GM21528 (cell line): ENCODE data around the gene LNX1.
"Not testable (repeated sequence)": the region's sequence is repeated elsewhere in the genome, so short reads cannot be mapped to it uniquely, and the experiment has no call there.

Experiments
- ATAC-seq: cut with Tn5 transposase; IDR thresholded peaks from one replicate; pipeline ENCODE4 v1.9.1; 2021; ENCODE audit warnings: mild to moderate bottlenecking, moderate library complexity; ENCODE audit not compliant: unreplicated experiment, low FRiP score

The LNX1 gene

DNA sequence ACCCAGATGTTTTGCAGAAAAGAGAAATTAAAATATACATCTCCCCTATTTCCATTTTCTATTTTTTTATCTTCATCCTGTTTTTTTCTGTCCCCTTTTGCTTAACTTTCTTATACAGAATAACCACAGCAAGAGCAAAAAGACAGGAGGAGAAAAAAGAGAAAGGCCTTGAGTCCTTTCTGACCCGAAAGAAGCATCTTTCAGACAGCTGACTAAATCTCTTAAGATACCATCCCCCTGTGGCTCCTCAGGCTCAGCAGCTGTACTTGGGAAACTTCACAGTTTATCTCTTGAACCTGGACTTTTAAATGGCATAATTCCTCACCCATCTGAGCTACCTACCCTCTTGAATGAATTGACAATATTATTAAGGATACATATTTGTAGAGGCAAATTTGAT is 113.7 kb downstream of the LNX1 start:
- no peak for ATAC-seq

DNA sequence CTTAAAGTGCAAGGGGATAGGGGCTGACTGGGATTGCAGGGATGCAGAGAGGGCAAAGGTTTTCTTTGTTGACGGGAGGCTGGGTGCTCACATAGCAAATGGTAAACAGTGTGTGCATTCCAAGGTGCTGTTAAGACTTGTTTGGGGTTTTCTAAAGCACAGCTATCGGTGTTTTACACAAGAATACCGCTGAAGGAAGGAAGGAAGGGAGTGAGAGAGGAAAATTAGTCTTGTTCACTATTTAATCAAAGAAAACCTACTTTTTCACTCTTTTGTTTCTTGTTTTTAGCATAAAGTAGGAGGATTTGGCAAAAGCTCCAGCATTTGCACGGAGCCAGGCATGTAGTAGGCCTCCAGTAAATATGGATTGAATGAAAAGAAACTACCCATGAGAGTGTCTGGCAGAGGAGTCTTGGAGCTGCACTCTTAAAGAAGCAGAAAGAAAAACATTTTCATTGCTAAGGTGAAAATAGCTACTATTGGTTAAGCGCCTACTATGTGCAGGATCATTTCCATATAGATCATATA is 114.2 kb downstream of the LNX1 start:
- ATAC-seq: no peak

DNA sequence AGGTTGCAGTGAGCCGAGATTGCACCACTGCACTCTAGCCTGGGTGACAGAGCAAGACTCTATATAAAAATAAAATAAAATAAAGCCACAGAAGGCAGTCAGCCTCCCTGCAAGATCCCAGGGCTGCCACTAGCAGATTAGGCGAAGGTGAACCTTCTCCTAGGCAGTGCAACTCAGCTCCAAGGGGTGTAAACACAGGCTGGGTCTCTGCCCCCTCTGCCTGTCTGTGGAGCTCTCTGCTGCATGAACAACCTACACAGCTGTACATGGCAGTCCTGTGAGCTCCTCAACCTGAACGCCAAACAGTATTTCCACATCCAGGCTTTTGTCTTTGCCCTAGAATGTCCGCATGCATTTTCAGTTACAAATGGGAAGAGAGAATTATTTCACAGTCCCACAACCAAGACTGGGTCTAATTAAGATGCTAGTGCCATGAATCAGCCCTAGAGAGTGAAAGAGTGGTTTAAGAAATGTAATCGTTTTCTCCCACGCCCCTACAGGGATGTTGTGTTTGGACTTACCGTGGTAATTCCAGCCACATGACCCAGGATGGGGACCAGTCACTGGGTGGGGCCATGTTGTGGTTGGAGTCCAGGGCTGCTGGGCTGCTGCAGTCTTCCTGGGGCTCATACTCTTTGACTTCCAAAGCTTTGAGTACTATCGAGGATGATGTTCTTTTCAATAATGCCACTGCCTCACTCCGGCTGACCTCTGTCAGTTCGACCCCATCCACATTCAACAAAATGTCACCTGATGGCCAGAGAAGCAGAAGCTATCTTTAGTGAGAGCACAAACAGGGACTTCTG is 114.9 kb downstream of the LNX1 start:
- ATAC-seq: no peak

DNA sequence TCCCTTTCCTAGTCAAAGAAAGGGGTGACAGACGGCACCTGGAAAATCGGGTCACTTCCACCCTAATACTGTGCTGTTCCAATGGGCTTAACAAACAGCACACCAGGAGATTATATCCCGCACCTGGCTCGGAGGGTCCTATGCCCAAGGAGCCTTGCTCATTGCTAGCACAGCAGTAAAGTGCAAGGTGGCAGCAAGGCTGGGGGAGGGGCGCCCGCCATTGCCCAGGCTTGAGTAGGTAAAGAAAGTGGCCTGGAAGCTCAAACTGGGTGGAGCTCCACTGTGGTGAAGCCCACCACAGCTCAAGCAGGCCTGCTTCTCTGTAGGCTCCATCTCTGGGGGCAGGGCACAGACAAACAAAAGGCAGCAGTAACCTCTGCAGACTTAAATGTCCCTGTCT is 124.7 kb downstream of the LNX1 start:
- ATAC-seq: not testable (repeated sequence)

DNA sequence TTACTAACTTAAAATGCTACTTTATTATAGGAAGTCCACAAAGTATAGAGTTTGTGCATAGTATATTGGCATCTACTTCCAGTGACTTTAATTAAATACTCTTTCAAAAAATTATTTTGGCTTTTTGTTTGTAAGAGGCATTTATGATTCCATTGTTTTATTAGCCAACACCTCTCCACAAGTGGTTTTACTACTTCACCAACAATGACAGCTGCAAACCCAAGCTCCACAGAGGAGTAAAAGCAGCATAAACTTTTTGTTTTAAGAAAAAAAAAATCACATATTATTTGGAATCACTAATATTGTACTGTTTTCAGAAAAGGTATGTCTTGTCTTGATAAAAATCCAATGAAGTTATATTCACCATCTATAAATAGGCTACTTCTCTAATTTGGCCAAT is 125.4 kb downstream of the LNX1 start:
- ATAC-seq: no peak

DNA sequence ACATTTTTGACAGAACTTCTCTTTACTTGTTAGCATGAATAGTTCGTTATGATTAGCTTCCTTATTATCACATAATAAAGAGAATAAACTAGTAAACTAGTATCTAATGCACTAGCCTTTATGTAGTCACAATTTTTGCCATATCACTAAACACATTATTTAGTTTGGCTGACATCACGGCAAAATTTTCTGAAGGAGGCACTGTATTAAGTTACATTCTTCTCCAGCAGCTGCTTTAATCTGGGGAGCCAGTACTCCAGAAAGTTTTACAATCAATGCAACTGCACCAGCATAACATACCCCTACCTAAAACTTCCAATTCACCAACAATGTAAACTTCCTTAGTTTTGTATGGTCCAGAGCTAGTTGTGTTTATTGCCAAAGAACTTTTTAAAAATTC is 126.0 kb downstream of the LNX1 start:
- ATAC-seq: no peak

DNA sequence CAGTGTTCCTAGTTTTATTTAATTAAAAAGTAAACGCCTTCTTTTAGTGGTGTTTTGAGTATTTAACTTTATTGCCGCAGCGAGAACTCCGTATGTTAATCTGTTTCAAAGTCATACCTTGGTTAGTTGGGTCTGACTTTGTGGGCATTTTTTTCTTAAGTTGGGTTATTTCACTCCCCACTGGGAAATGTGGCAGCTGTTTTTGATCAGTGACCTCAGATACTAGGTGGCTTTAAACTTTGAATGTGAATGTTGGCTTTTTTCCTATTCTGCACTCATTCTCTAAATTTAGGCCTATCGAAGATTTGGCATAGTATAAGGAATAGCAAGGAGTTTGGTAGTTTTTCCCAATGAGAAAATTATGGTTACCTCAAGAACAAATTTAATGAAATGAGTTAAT is 127.9 kb downstream of the LNX1 start:
- ATAC-seq: no peak

DNA sequence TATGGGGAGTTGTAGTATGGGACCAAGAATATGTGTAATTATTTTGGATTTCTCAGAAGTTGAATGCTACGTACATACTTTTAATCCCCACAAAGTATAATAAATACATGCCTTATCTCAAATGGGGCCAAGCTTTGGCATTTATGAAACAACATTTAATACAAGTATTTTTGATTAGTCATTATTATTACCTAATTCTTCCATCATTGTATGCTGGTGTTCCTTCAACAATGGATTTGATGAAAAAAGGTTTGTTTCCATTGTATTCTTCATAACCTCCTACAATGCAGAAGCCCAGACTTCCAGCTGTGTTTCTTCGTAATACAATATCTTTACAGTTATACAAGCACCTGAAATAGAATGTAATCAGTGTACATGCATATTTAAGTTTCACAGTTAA is 130.0 kb downstream of the LNX1 start:
- ATAC-seq: no peak

DNA sequence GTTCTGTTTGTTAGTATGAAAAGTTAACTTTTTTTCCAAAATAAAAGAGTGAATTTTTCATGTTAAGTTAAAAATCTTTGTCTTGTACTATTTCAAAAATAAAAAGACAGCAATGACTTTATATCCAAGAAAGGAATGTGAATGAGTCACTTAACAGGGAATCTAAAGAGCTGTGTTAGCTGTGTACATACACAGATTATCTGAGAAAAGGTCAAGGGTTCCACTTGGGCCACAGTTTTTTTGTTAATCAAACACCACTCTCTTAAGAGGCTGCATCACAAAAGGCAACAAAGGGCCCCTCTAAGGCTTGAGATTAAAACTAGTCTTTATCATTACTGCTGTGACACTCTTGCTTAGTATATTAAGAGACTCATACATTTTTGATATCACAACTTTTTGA is 131.7 kb downstream of the LNX1 start:
- no peak for ATAC-seq

DNA sequence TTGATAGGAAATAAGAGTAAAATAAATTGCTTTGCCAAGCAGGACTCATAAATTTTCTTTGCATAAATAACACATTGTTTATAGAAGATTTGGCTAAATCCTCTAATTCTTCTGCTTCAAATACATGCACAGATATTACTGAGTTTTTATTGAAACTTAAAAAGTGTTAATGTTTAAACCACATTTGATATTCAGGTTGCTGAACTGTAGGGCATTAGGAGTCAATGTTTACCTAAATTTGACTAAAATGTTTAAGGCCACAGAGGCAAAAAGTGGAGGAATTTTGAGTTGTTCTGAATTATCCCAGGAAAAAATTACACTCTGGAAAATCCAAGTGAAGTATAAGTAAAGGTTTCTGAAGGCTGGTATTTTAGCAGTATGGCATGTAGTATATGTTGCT is 135.1 kb downstream of the LNX1 start:
- no peak for ATAC-seq

DNA sequence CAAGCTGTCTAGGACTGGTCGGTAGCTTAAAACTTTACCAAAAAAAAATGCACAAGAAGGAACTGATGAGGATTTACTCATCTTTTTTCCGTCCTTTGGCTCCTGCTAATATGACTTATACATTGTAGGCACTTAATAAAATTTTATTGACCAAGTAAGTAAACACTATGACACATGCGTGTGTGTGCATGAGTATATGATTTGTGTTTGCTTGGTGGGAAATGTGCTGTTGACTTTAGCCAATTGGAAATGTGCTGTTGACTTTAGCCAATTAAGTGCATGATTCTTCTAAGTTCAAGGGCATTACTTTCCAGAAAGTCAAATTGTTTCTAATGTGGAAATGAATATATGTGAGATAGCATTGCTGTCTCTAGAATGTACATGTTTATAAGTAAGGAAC is 135.5 kb downstream of the LNX1 start:
- no peak for ATAC-seq

DNA sequence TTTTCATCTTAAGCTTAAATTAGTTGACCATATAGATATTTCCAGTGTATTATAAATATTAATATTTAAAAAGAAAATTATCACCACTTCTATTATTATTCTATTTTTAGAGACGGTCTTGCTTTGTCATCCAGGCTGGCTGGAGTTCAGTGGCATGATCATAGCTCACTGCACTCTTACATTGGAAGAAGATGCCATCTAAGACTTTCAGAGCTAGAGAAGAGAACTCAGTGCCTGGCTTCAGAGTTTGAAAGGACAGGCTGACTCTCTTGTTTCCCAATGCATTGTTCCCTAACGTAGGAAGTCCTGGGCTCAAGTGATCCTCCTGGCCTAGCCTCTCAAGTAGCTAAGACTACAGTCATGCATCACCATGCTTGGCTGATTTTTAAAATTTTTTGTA is 137.9 kb downstream of the LNX1 start:
- no peak for ATAC-seq

DNA sequence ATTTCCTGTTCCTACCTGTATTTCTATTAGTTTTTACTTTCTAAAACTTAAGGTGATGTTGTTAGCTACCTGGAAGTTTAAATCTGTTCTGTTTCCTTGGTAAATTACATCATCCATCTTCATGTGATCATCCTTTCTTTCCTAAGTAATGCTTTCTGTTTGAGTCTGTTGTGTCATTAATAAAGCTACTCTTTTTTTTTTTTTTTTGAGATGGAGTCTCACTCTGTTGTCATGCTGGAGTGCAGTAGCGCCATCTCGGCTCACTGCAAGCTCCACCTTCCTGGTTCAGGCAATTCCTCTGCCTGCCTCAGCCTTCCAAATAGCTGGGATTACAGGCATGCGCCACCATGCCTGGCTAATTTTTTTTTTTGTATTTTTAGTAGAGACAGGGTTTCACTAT is 140.5 kb downstream of the LNX1 start:
- ATAC-seq: no peak

DNA sequence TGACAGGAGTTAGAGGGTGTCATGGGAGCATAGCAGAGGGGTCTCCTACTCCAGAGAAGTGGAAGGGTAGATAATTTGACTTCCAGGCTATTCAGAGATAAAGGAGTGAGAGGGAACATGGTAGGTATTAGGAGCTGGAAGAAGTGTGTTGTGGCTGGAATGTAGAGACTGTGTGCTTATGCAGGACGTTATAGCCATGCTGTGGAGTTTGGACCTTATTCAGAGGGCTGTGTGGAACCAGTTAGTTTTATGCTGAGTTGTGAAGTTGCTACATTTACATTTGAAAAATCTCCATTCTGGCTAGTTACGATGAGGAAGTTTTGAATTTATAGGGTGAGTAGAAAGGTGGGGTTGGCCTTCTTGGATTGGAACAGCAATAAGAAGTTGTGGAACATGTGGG is 146.3 kb downstream of the LNX1 start:
- ATAC-seq: no peak

DNA sequence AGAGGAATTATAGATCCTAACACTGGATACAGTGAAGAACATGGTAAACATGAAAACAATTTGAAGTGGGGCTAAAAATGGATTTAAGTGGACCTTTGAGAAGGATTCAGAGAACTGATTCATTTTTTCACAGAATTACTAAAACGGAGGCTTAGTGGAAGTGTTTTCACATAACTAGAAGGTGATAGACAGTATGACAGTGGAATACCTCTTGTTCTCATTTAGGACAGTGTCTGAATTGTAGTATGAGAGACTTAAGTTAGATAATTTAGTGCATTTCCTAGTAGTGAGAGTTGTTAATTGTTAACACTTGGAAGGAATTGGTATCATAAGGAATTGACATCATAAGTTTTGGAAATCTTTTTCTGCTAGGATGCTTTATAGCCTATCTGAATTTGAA is 149.7 kb downstream of the LNX1 start:
- ATAC-seq: no peak

DNA sequence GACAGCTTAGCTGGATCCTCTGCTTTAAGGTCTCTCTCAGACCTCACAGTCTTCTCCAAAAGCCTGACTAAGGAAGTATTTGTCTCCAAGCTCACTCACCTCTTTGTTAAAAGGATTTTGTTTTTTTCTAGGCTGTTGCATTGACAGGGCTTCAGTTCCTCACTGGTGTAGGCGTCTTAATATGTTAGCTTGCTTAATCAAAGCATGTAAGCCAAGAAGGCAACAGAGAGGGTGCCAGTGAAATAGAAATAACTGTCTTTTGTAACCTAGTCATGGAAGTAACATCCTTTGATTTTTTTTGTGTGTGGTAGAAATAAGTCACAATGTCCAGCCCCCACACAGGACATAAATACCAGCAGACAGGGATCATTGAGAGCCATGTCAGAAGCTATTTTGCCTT is 155.0 kb downstream of the LNX1 start:
- ATAC-seq: no peak

DNA sequence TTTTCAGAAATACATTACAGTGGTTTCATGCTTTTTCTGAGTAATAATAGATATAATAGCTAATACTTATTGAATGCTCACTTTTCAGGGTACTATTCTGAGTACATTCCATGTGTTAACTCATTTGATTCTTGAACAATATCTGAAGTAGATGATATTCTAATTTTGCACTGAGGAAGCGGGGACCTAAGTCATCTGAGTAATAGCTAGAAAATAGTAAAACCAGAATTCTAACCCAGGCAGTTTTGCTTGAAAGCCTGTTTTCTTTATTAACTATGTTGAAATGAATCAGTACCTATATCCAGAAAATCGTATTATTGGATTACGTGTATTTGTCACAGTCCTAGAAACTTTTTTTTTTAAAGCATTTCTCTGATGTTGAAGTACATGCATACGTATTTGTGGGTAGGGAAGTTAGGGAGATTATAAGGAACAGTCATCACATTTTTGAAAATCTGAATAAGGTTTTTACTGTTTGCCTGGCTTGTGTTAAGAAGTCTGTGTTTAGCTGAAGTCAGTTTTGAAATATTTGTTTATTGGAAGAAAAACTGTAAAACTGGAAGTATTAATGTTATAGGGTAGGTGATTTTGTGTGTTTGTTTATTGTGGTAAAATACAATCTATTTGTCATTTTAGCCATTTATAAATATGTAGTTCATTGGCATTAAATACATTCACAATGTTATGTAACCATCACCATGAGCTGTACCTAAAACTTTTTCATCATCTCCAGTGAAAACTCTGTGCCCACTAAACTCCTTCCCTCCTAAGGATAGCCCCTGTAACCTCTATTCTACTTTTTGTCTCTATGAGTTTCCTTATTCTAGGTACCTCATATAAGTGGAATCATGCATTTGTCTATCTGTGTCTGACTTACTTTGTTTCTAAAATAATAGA is 158.5 kb downstream of the LNX1 start:
- ATAC-seq: no peak

DNA sequence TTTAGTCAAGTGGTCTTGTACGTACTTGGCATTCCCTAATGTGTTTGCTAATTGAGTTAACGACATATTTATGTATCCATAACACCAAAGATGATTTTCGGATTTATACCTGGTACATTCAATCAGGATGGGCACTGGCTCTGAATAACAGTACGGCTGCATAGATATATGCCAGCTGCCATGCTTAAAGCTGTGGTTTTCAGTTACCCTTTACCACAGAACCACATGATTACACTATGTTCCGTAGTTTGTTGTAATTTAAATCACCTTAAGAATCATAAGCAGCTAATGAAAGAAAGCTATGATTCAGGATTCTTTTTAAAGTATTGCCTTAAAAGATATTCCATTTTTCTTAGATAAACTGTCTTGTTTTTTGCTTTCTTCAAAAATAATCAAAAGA is 160.2 kb downstream of the LNX1 start:
- no peak for ATAC-seq

DNA sequence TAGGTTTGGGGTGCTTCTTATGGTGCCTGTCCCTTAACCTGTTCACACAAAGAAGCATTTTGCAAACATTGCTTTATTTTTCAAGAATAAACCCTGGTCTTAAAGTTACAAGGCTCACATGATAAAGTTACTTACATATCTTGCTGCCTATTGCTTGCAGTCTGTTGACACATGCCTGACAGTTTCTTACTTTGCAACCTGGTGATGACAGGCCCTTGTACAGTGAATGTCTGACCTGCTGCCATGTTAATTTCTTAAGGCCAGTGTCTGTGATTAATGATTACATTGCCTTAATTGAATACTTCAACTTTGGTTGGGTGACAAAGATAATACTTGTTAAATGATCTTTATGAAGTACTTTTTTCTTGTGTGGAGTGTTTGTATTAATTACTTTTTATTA is 163.9 kb downstream of the LNX1 start:
- ATAC-seq: no peak

DNA sequence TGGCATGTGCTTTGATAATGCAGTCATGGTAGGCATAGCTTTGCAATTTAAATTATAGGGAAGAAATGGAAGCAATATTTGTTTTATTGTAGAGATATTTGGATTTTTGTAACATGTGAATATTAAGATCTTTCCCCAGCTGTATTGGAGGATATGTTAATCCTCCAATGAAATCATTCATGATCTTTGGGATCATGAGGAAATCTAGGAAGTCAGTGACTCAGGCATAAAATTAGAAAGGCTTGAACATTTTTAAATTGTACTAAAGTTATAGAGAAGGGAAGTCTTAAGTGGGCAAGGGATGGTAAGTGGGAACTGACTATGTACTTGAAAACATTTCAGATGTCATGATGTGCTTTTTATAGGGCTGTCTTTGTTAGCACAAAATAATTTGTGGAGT is 167.0 kb downstream of the LNX1 start:
- ATAC-seq: no peak

DNA sequence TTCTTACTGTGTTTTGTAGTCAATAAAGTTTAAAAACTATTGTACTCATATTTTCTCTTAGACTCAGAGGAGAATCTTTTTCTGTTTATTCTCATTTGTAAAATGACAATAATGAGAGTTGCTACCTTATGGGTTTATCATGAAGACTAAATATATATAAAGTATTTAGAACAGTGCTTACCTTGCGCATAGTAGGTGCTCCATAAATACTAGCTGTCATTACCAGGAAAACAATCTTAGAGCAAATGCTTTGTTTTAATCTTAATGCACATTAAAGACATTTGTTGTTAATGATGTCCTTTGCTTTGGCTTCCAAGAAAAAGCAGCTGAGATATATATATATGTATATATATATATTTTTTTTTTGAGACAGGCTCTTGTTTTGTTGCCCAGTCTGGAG is 168.9 kb downstream of the LNX1 start:
- ATAC-seq: no peak

DNA sequence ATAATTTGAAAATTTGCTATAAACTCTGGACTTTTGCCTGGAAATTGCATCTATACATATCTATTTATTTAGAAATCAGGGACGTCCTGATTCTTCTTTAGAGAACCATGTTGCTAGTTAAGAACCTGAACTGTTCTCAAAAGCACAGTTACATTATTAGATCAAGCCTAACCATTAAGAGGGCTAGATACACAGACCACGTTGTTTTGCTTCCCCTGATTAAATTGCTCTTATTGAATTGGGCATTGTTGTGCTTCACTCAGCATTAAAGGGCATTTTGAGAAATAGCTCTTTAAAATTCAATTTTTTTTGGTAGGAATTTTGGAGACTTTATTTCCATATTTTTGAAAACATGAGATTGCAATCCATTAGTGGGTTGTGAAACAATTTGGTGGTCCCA is 169.5 kb downstream of the LNX1 start:
- ATAC-seq: no peak
